Peyer's patch (tissue), 4 donors: Measurements from ENCODE around the gene RASSF8. TPM values are rescaled to one million over a fixed set of nuclear protein-coding genes. Genes with fewer than 3 reads are reported as not detected.

Experiments used
- DNase-seq, 3 donors: peaks; one replicate each; pipeline ENCODE4 v3.0.0-alpha.2; 2017 to 2019
- H3K27ac ChIP-seq, 4 donors: fragments of 200-600 bp; sonication (generic); one replicate each; pipeline ENCODE4 v1.5.1; 2016 to 2019
- H3K27me3 ChIP-seq, 2 donors: fragments of 200-600 bp; sonication (generic); one replicate each; pipeline ENCODE4 v1.5.1; 2019
- H3K36me3 ChIP-seq, 3 donors: fragments of 200-600 bp; sonication (generic); one replicate each; pipeline ENCODE4 v1.5.1; 2016 to 2019
- H3K4me1 ChIP-seq, 4 donors: fragments of 200-600 bp; sonication (generic); one replicate each; pipeline ENCODE4 v1.5.1; 2016 to 2019
- H3K4me3 ChIP-seq, 4 donors: fragments of 200-600 bp; sonication (generic); 1 replicate in 3 of 4; 2 replicates in 1 of 4; pipeline ENCODE4 v1.5.1; 2016 to 2019; ENCODE audit warnings: mild to moderate bottlenecking in 1 of 4
- H3K9me3 ChIP-seq, 4 donors: fragments of 200-600 bp; sonication (generic); one replicate each; pipeline ENCODE4 v1.5.1; 2016 to 2019; ENCODE audit warnings: mild to moderate bottlenecking in 1 of 4
- CTCF ChIP-seq, 6 experiments: fragments of 450-650 bp in 4 of 6; fragments of 200-600 bp in 2 of 6; sonication (generic) in 1 of 6; IDR thresholded peaks; one replicate each; pipeline ENCODE4 v1.5.1; 2017 to 2019; ENCODE audit warnings: antibody characterized with exemption in 6 of 6, mild to moderate bottlenecking in 3 of 6, moderate library complexity in 1 of 6
- POLR2A ChIP-seq, 2 donors: fragments of 450-650 bp; IDR thresholded peaks; one replicate each; pipeline ENCODE4 v1.5.1; 2017; ENCODE audit warnings: antibody characterized with exemption in 2 of 2, mild to moderate bottlenecking in 2 of 2, moderate library complexity in 2 of 2
- total RNA-seq, 4 donors: library from RNA; depleted of rRNA; stranded (reverse); fragments of >200 nt; gene quantifications; one replicate each; pipeline ENCODE4 v1.1.0, GENCODE V29; 2016

Gene RASSF8
- total RNA-seq, 4 donors from 2014 or later = 1.2 to 56.9 (median 12.0) TPM

DNA sequence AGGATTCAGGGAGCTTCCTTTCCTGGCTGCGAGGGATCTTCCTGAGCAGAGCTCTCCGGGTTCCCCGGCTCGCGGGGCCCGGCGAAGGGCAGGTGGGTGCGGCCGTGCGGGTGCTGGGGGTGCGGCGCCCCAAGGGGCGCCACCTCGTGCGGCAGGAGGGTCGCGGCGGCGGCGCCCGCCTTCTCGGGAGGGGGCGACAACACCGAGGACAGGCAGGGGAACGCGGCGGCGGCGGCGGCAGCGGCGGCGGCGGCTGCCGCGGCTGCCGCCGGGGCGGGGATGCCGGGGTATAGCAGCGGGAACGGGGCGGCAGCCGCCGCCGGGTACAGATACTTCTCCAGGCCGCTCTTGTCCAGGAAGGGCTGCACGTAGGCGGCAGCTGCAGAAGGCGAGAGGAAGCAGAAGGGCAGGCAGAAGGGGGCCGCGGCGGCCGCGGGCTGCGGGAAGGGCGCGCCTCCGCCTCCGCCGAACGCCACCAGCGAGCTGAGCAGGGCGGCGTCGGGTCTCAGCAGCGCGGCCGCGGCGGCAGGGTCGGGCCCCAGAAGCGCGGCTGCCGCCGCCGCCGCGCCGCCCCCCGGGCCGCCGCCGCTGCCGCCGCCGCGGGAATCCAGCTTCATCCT, 163.7 kb downstream of the RASSF8 start:
- peak; percentile 34 to 72 (median 59) for DNase-seq
- Histone ChIP-seq H3K36me3 (no peaks in the 10 kb centered on the region), H3K27ac (peak overlapping the region; percentile 45 to 94 (median 89)), H3K9me3 (no peaks in the 10 kb centered on the region), H3K4me3 (peak overlapping the region; percentile 52 to 72 (median 68)), H3K27me3 (no peaks in the 10 kb centered on the region), H3K4me1 (peaks cover 0 to 21% (median 2%) of the 10 kb centered on the region in 4 donors)
- TF ChIP-seq POLR2A (IDR thresholded peaks at IDR 0.05) = no peak
- no peak for TF ChIP-seq CTCF (IDR thresholded peaks at IDR 0.05)

DNA sequence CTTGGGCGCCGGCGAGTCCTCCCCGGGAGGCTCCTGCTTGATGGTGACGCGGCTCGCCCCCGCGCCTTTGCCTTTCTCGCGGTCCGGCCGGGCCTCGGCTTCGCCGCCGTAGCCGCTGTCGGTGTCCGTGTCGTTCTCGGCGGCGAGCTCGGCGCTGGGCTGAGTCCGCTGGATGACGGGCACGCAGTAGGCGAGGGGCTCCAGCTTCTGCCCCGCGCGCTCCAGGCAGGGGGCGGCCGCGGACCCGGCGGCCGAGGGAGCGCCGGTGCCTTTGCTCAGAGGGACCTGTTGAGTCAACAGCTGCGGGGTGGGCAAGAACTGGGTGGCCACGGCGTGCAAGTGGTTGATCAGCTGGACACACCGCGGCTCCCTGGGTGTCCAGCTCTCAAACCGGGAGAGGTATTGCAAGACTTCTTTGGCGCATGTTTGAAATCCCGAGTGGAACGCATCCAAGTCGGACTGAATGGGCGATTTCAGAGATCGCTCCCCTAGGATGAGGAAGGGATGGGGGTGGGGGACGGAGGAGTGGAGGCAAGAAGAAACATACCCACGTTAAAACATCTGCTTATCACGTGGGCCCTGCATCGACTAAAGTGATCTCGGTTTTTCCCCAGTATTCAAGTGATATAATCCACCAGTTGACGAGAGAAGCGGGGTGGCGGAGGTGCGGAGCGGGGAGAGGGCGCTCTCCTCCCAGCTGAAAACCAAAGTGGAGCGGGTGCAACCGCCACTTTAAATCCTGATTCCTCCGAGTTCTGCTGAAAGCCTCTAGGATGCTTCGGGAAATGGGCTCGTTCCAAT, 164.4 kb downstream of the RASSF8 start:
- peak; percentile 72 to 85 (median 77) for DNase-seq
- Histone ChIP-seq H3K4me1 (peaks cover 0 to 21% (median 2%) of the 10 kb centered on the region in 4 donors), H3K27ac (peak overlapping the region; percentile 45 to 94 (median 89)), H3K4me3 (peak overlapping the region; percentile 52 to 72 (median 68)), H3K9me3 (no peaks in the 10 kb centered on the region), H3K36me3 (no peaks in the 10 kb centered on the region), H3K27me3 (no peaks in the 10 kb centered on the region)
- TF ChIP-seq CTCF (IDR thresholded peaks at IDR 0.05) (peak in 4 of 6 experiments; percentile 7 to 34 (median 24)), POLR2A (IDR thresholded peaks at IDR 0.05) (no peak)

DNA sequence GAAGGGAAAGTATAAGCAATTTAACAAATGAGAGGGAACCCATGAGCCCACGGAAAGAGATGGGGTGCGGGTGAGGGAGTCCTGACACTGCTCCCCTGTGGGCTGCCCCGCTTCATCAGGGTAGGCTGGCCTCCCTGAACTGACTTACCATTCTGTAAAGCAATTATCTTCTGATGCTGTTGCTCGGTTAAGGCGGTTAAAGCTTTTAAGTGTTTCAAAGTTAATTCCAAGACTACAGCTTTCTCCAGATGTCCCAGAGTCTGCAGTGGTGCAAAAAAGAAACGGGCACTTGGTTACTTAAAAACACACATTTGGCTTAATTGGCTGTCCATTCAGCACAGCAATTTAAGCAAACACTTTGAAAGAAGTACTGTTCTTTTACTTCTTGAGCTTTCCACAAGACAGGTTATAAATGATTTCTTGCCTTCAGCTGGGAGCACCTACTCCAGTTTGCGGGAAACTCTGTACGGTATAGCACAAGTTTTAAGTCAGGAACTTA, 165.0 kb downstream of the RASSF8 start:
- H3K4me3 ChIP-seq = peak overlapping the region; percentile 52 to 72 (median 68)
- no peak for DNase-seq
- peak overlapping the region in 3 of 4 donors; percentile 86 to 94 (median 92) for H3K27ac ChIP-seq
- H3K9me3 ChIP-seq = no peaks in the 10 kb centered on the region
- H3K36me3 ChIP-seq = no peaks in the 10 kb centered on the region
- H3K4me1 ChIP-seq = peaks cover 0 to 21% (median 2%) of the 10 kb centered on the region in 4 donors
- H3K27me3 ChIP-seq = no peaks in the 10 kb centered on the region
- TF ChIP-seq POLR2A (IDR thresholded peaks at IDR 0.05) = no peak
- no peak for TF ChIP-seq CTCF (IDR thresholded peaks at IDR 0.05)

DNA sequence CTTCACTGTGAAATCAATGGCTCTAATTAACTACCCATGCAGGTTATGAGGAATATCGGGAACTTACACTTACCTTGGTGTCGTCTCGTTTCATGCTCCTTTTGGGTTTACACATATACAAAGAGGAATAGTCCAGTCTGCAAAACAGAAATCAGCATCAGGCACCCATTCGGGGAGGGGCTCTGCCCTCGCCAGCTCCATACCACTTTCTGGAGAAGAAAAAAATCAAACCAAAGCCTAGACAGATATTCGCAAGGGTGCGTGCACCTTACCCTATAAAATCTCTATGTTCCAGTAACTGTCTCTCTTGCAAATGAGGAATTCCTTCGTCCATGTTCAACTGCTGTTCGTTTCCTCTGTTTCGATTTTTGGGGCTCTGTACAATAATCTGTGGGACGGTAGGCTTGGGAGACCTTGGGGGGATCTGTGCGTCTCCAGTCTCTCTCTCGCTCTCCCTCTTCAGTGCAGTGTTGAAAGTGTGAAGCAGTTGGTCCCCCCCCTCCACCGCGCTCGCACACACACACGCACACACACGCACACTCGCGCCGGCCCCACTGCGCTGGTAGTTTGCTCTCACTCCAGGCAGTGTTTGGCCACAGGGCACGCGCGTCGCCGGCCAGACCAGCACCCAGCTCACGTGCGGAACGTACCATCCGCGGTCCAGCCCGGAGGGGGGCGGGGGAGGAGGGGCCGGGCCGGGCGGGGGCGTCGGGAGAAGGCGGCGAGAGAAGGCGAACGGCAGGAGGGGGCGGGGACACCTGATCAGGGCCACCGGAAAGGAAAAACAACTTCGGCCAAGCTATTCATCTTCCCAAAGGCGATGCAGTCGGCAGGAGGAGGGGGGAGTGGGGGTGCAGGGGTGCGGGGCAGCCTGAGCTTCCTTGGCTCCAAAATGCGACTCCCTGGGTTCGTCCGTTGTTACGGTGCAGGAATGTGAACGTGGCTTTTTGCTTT, 166.2 kb downstream of the RASSF8 start, which contains the start of gene BHLHE41:
Gene BHLHE41 (minus strand): TSS at position 592 of the 954 bp plus-strand sequence. CDS start 258 bp downstream, at position 334.
- Histone ChIP-seq H3K4me1 (peaks cover 0 to 21% (median 2%) of the 10 kb centered on the region in 4 donors), H3K27ac (peak within 1 kb of the TSS; percentile 86 to 94 (median 90)), H3K36me3 (no peaks in the 10 kb centered on the region), H3K27me3 (no peaks in the 10 kb centered on the region), H3K4me3 (peak within 1 kb of the TSS; percentile 52 to 72 (median 64)), H3K9me3 (no peaks in the 10 kb centered on the region)
- peak; percentile 83 to 89 (median 85) for DNase-seq
- TF ChIP-seq CTCF (IDR thresholded peaks at IDR 0.05) (no peak), POLR2A (IDR thresholded peaks at IDR 0.05) (peak in 1 of 2 donors; percentile 41)
